GM10248 (cell line): ENCODE measurements around the gene PRPF6.

Experiments used
- CTCF ChIA-PET: fragments of 300-600 bp; sonication (Branson Sonifier 250); formaldehyde crosslinking; extraction: SDS; loops from one replicate; lab custom pipeline; 2021; ENCODE audit warnings: antibody characterized with exemption; lab: Yijun Ruan, JAX
- POLR2A ChIA-PET: fragments of 350-650 bp; sonication (Branson Sonifier 250); formaldehyde crosslinking; extraction: SDS; loops from one replicate; lab custom pipeline; 2020; ENCODE audit warnings: antibody characterized with exemption; lab: Yijun Ruan, JAX
- DNase-seq: peaks from one replicate; pipeline ENCODE4 v3.0.0; 2012; ENCODE audit errors: extremely low spot score
- TF ChIP-seq, protein P1 (sequence below): IDR thresholded peaks from 2 replicates; pipeline ENCODE4 v1.5.1; 2012; ENCODE audit warnings: mild to moderate bottlenecking, low read depth; ENCODE audit errors: extremely low read depth, missing control alignments, control extremely low read depth

The PRPF6 gene

DNA sequence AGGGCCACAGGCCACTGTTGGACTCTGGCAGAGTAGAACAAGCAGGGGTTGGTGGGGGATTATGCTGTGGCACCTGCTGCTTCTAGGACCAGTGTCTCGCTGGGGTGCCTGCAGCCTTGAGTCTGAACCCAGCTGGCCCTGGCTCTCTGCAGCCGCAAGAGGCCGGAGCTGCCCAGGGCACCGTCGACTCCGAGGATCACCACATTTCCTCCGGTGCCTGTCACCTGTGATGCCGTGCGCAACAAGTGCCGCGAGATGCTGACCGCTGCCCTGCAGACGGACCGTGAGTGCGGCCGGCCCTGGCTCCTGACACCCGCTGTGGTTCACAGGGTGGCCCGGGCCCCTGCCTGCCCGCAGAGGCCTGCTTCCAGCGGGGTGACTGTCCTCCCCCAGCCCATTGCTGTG is 88.3 kb downstream of the PRPF6 start:
- POLR2A ChIA-PET, result no interaction called here
- CTCF ChIA-PET, result interaction anchor here (1.0 to 2.2 kb wide), 10 partner anchors 9 to 531 kb away, joined by 3 to 17 read pairs (median 3); partner anchors contain the start of genes OPRL1 and RGS19
- no peak for DNase-seq
- TF ChIP-seq, protein P1, sequence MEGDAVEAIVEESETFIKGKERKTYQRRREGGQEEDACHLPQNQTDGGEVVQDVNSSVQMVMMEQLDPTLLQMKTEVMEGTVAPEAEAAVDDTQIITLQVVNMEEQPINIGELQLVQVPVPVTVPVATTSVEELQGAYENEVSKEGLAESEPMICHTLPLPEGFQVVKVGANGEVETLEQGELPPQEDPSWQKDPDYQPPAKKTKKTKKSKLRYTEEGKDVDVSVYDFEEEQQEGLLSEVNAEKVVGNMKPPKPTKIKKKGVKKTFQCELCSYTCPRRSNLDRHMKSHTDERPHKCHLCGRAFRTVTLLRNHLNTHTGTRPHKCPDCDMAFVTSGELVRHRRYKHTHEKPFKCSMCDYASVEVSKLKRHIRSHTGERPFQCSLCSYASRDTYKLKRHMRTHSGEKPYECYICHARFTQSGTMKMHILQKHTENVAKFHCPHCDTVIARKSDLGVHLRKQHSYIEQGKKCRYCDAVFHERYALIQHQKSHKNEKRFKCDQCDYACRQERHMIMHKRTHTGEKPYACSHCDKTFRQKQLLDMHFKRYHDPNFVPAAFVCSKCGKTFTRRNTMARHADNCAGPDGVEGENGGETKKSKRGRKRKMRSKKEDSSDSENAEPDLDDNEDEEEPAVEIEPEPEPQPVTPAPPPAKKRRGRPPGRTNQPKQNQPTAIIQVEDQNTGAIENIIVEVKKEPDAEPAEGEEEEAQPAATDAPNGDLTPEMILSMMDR, result no peak

DNA sequence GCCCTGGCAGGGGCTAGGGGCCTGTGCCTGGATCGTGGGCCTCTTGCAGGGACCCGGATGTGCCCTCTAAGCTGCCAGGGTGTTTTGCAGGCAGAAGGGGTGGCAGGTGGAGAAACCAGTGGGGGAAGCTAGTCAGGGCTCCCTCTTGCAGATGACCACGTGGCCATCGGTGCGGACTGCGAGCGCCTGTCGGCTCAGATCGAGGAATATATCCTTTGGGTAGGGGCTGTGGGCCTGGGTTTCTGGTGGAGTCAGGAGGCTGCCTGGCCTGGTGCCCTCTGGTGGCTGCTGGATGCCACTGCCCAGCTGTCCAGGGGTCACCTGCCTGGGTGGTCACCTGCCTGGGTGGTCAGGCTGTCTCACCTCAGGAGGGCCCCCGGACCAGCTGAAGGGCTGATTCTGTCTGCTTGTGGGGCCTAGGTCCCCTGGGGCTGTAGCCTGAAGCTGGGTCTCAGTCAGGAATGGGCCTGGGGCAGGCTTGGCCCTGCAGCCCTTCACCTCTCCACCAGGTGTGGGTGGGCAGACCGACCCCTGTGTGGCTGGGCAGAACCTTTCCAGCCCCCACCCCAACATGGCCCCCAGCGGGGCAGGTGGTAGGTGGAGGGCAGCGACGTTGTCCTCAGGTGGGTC is 88.8 kb downstream of the PRPF6 start:
- TF ChIP-seq, protein P1, result peak; percentile 71
- peak; percentile 59 for DNase-seq
- CTCF ChIA-PET, result interaction anchor here (0.9 to 2.2 kb wide), 11 partner anchors 9 to 531 kb away, joined by 3 to 17 read pairs (median 3); partner anchors contain the start of genes OPRL1 and RGS19
- POLR2A ChIA-PET, result no interaction called here

DNA sequence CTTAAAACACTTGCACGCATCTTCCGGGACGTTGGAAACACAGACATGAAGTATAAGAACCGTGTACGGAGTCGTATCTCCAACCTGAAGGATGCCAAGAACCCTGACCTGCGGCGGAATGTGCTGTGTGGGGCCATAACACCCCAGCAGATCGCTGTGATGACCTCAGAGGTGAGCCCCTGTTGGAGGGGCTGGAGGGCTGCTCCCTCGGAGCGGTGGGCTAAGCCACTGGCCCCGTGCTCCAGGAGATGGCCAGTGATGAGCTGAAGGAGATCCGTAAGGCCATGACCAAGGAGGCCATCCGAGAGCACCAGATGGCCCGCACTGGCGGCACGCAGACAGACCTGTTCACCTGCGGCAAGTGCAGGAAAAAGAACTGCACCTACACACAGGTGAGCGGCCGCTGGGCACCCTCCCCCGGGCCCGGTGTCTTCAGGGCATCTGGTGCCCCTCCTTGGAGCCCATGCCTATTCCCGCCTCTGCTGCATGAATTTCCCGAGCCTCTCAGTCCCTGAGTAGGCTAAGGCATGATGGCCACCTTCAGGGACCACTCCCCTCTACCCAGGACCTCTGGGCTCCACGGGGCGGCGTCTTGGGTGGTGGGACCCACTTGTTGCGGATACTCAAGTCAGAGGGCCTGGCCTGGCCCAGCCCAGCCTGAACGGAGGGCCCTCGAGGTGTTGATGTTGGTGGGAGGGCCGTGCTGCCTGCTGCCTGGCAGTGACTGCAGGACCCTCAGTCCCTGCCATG is 89.5 kb downstream of the PRPF6 start:
- CTCF ChIA-PET, result interaction anchor here (0.9 to 2.2 kb wide), 10 partner anchors 8 to 532 kb away, joined by 3 to 17 read pairs (median 4); partner anchors contain the start of genes OPRL1 and RGS19
- POLR2A ChIA-PET, result no interaction called here
- TF ChIP-seq, protein P1, result no peak
- DNase-seq, result no peak

DNA sequence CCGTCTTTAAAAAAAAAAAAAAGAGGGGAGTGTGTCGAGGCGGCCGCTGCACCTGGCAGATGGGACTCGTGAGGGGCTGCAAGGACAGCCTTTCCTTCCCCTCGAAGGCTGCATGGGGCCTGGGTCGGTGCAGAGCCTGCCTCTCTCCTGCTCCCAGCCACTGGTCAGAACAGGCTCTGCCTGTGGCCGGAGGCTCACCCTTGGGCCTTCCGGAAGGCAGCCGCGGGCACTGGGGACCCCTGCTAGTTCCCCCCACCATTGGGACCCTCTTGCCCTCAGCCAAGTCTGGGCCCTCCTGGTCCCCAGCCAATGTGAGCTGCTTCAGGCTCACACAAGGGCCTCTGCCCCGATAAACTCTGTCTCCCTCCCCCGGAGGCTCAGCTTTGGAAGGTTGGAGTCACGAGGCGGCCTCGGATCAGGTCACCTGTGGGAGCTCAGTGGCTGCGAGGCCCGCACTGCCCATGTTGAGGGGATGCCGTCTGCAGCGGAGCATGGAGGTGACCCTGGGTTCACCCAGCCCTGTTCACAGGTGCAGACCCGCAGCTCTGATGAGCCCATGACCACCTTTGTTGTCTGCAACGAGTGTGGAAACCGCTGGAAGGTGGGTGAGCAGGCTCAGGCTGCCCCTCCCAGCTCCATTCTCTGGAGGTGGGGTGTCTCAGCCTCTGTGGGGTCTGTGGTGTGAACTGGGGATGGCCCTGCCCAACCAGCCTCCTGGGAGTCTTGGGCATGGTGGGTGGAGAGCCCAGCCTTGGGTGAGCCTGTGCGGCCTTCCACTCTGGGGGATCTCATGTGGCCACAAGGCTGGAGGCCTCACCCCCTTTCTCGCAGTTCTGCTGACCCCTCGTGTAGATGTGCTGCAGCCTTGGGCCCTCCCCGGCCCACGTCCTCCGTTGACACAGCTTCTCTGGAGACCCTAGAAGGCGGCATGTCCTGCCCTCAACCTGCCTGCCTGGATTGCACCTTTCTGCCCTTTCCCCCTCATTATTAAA is 90.7 kb downstream of the PRPF6 start:
- POLR2A ChIA-PET, result no interaction called here
- DNase-seq, result no peak
- TF ChIP-seq, protein P1, result no peak
- CTCF ChIA-PET, result interaction anchor here (0.7 to 1.5 kb wide), 2 partner anchors 33 to 98 kb away, joined by 3 to 4 read pairs; no protein-coding TSS in a partner anchor

DNA sequence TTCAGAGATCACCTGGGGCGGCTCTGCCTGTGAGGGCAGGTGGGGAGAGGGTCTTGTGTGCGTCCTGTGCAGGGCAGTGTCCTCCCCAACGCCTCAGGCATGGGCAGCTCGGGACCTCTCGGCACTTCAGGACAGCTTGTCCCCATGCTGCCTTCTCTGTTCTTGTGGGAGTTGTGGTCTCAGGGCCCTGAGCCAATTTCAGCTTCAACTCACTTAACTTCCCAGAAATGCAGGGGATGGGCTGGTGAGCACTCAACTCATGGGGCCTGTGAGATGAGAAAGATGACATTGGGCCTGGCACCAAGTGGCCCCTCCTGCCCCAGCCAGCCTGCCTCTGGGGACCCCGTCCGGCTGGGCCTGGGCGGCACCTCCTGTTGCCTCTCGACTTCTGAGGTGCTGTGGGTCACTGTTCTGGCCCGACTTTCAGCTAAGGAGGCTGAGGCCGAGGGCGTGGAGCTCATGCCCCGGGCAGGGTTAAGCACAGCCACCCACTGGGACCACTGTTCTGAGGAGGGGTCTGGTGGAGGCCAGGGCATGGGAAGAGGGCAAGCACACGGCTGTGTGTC is 91.6 kb downstream of the PRPF6 start:
- TF ChIP-seq, protein P1, result no peak
- no peak for DNase-seq
- ChIA-PET POLR2A (no interaction called here), CTCF (no interaction called here)
